Skeletal muscle cell (primary cell): ENCODE results near the gene ZCCHC17.
"Not testable (repeated sequence)": the region's sequence is repeated elsewhere in the genome, so short reads cannot be mapped to it uniquely, and the experiment has no call there.

ENCODE experiments used
- DNase-seq: peaks from one replicate; pipeline ENCODE4 v3.0.0-alpha.2; 2010; ENCODE audit warnings: low read depth
- H3K4me3 ChIP-seq: 2 replicates; pipeline ENCODE4 v1.5.1; 2011; ENCODE audit warnings: low read depth, mild to moderate bottlenecking, control low read depth, low read length, moderate library complexity

ZCCHC17 gene

DNA sequence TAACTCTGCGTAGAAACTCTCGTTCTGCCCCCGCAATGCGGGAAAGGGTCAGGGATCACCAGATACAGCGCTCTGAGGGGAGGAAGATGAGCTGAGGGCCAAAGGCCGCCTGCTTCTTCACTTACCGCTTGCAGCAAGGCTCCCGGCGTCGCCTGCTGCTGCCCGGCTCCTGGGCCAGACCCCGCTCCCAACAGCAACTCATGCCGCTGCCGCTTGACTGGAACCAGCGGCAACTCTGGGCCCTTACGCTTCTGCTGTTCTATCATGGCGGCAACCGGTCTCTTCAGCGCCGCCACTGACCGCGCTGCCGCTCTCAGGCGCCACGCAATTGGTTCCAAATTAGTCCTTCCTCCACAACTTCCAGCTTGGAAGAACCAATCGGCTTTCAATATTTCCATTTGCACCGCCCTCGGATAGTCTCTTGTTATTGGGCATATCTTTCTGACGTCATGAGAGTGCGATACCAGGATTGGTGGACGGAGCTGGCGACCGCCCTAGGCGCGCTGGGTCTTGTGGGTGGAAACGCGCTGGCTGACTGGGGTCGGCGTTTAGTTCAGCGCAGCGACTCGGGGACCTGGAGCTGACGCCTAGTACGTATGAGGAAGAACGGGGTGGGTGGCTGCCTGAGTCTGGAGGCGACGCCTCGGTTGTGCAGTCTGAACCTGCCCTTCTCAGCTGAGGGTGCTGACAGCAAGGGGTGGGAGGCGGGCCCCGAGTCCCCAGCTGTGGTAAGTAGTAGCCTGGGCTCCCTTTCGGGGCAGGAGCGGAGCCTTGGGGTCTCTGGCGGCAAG is at the start of gene ZCCHC17, which contains the start of gene SNRNP40:
Gene ZCCHC17, plus strand, starts transcription at position 547 of the 791 bp plus-strand sequence. CDS start 13,067 bp downstream, outside the sequence.
Gene SNRNP40, minus strand, starts transcription at position 303 of the 791 bp plus-strand sequence. Its CDS starts 37 bp downstream, at position 266.
- DNase-seq: peak; percentile 97
- peak within 1 kb of the TSS; percentile 100 for H3K4me3 ChIP-seq

DNA sequence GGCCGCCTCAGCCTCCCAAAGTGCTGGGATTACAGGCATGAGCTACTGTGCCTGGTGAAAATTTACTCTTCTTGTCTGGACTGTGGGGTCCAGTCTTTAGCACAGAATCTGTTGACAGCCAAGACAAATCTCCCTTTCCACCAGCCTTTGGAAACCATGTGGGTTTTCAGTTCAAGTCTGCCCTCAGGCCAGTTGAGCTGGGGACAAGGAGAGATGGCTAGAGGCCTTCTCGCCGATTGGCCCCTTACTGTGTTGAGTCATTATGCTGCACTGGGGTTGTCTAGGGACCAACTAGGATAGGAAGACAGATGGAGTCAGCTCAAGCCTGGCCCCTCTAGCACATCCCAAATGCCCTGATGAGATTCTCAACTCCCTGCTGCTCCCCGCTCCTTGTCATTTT is 48.6 kb upstream of the ZCCHC17 start:
- DNase-seq: no peak
- H3K4me3 ChIP-seq: no peak overlapping the region

GRCh38 chr1:31249854-31250253 is 47.0 kb upstream of the ZCCHC17 start:
- no peak overlapping the region for H3K4me3 ChIP-seq
- no peak for DNase-seq

GRCh38 chr1:31257213-31257612 is 39.6 kb upstream of the ZCCHC17 start:
- no peak overlapping the region for H3K4me3 ChIP-seq
- DNase-seq: no peak

- no peak for DNase-seq
- H3K4me3 ChIP-seq: no peak overlapping the region
Measured at GRCh38 chr1:31258581-31258980, 38.3 kb upstream of the ZCCHC17 start.

- H3K4me3 ChIP-seq: no peak overlapping the region
- no peak for DNase-seq
Measured at GRCh38 chr1:31259746-31260145, 37.1 kb upstream of the ZCCHC17 start.

GRCh38 chr1:31261916-31262315 is 34.9 kb upstream of the ZCCHC17 start:
- H3K4me3 ChIP-seq: no peak overlapping the region
- no peak for DNase-seq

GRCh38 chr1:31262393-31262792 is 34.4 kb upstream of the ZCCHC17 start:
- H3K4me3 ChIP-seq, DNase-seq: not testable (repeated sequence)

GRCh38 chr1:31263408-31263807 is 33.4 kb upstream of the ZCCHC17 start:
- no peak for DNase-seq

DNA sequence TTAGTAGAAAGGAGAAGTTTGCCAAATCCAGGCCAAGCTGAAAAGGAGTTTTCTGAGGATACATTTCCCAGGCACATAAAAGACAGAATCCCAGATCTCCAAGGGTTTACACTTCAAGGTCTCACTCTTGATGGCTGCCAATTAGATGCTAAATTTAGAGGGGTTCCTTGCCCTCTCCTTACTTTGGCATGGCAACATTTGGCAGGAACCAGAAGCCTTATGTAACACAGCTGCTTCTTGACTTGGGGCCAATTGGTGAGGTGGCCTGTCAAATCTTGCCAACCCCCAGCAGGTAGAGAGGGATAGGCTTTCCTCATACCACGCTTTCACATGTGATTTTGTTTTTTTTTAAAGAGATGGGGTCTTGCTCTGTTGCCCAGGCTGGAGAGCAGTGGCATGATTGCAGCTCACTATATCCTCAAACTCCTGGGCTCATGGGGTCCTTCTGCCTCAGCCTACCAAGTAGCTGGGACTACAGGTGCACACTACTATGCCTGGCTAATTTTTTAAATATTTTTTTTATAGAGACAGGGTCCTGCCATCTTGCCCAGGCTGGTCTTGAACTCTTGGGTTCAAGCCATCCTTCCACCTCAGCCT is 31.9 kb upstream of the ZCCHC17 start:
- DNase-seq: no peak
- no peak overlapping the region for H3K4me3 ChIP-seq

More at GRCh38 chr1:31263408-31263807, 33.4 kb upstream of the ZCCHC17 start:
- H3K4me3 ChIP-seq: no peak overlapping the region

- DNase-seq: no peak
- H3K4me3 ChIP-seq: no peak overlapping the region
Measured at GRCh38 chr1:31266547-31266946, 30.3 kb upstream of the ZCCHC17 start.

GRCh38 chr1:31272369-31272768 is 24.5 kb upstream of the ZCCHC17 start:
- H3K4me3 ChIP-seq: no peak overlapping the region
- DNase-seq: no peak

GRCh38 chr1:31273619-31274018 is 23.2 kb upstream of the ZCCHC17 start:
- no peak overlapping the region for H3K4me3 ChIP-seq
- DNase-seq: no peak

GRCh38 chr1:31282426-31282825 is 14.4 kb upstream of the ZCCHC17 start:
- H3K4me3 ChIP-seq, DNase-seq: not testable (repeated sequence)

DNA sequence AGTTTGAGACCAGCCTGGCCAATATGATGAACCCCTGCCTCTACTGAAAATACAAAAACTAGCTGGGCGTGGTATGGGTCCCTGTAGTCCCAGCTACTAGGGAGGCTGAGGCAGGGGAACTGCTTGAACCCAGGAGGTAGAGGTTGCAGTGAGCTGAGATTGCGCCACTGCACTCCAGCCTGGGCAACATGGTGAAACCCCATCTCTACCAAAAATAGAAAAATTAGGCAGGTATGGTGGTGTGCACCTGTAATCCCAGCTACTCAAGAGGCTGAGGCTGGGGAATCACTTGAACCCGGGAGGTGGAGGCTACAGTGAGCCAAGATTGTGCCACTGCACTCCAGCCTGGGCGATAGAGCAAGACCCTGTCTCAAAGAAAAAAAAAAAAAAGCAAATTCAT is 9.0 kb upstream of the ZCCHC17 start:
- DNase-seq, H3K4me3 ChIP-seq: not testable (repeated sequence)

DNA sequence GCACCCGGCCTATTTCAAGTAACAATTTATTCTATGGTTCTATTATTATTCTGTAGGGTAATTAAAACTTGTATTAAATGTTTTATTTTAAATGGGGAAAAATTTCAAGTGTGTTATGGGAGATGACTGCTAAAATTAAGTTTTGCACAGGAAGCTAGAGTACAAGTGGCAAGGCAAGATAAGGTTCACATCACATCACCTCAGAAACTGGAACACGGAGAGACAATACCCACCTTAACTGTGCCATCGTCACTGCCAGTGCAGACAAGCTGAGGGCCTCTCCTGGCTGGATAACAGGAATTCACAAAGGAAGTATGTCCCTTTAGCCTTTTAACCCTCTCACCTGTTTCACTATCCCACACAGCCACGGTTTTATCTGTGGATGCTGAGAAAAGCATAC is 7.8 kb upstream of the ZCCHC17 start:
- no peak overlapping the region for H3K4me3 ChIP-seq
- no peak for DNase-seq

DNA sequence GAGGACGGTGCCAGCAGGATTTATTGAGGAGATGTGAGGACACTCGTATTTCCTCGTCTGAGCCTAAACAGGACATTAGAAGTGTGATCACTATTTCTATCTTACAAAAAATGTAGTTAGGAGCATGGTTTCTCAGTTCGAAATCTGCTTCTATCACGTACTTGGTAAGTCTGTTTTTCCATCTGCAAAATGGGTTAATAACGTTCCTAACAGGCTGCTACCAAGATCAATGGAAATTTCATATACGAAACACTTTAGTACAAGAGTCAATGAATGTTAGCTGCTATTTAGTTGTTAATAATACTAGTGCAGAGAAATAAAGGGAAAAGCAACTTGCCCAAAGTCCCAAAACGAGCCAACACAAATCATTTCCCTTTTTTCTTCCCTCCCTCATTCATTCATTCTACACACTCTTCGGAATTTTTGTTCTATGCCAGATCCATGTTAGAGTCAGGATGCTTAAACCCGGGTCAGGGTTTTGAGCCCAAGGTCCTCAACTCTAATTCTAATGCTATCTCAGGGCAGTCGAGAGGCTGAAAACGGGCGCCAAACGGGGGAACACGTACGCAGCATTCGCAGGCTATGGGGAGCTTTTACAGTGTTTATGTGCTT is 852 bp upstream of the ZCCHC17 start:
- peak overlapping the region; percentile 100 for H3K4me3 ChIP-seq
- DNase-seq: no peak

DNA sequence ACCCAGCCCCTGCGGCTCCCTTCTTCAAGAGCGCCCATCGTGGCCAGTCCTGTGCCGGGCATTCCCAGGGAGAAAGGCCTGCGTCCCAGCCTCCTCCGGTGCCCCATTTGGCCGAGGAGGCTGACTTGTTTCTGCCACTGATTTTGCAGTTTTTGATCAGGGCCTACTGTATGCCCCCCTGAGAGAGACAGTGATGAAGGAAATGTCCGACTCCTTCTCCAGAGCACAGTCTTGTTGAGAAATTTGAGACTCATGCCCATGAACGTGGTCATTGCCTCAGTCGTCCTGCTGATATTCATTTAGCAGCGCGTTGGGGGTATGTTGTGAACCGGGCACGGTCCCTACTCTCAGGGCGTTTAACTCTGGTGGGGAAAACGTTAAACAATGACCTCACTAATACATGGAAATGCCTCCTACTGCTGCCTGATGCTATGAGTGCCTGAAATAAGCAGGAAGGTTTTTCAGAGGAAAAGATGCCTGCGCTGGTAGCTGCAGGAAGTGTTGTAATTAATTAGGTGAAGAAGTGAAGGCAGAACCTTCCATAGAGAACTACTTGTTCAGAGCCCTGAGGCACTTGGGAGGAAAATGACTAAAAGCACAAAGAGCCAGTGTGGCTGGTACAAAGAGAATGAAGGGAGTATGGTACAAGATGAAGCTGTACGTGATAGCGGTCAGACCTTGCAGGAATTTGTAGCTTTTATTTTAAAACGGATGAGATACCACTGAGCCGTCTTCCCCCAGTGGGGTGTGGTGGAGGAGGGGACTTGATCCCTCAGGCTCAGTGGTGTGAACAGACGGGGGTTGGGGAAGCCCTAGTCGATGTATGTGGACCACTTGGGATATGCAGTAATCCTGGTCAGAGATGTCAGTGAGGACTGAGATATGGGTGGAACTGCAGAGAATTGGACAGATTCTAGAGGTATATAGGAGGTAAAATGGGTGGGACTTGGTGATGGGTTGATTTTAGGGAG is 730 bp downstream of the ZCCHC17 start:
- no peak for DNase-seq
- peak overlapping the region; percentile 100 for H3K4me3 ChIP-seq

GRCh38 chr1:31299365-31299764 is 2.5 kb downstream of the ZCCHC17 start:
- no peak overlapping the region for H3K4me3 ChIP-seq
- no peak for DNase-seq
